CD4-positive, alpha-beta T cell treated with Interleukin-4 for 4 hours (primary cell): ENCODE results near the gene ARL6IP4.
A peak's percentile ranks its signal among the peaks of the same experiment; 100 is the strongest.
"Not testable (repeated sequence)": the region's sequence is repeated elsewhere in the genome, so short reads cannot be mapped to it uniquely, and the experiment has no call there.

ENCODE experiments used
- DNase-seq: peaks from one replicate; pipeline ENCODE4 v3.0.0-alpha.2; 2020

Gene ARL6IP4

DNA sequence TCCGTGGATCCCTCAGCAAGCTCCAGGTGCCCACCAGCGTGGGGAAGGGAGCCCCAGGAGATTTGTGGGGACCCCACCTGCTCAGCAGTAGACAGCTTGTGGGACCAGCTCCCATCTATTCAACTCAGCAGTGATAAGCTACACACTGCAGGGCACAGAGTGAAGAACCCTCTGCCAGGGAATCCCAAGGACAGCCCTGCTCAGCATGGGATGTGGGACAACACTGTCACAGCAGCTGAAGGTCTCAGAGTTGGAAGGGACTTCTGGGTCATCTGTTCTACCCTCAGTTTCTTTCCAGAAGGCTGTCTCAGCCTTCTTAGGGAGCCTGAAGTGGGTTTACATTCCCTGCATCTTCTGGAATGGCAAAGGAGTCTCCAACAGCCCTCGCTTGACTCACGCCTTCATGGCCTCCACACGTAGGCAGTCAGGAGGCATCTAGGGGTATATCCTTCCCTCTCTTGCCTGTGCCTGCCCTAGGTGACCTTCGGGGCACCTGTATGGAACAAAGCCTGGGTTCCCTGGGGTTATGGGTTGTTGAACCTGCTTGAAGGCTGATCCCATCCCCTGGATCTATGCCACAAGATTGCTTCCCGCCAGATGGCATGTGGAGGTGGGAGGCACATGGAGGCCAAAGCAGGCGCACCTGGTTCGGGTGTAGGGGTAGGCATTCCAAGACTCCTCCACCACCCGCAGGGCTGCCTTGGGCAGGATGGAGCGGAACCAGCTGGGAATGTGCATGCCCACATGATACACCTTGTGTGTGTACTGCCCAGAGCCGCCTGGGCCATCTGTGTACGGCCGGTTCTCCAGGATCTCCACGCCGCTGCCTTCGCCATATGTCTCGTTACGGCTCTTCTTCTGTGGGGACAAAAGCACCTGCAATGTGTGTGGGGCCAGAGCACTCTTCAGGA is 33.0 kb downstream of the ARL6IP4 start:
- DNase-seq, result no peak

DNA sequence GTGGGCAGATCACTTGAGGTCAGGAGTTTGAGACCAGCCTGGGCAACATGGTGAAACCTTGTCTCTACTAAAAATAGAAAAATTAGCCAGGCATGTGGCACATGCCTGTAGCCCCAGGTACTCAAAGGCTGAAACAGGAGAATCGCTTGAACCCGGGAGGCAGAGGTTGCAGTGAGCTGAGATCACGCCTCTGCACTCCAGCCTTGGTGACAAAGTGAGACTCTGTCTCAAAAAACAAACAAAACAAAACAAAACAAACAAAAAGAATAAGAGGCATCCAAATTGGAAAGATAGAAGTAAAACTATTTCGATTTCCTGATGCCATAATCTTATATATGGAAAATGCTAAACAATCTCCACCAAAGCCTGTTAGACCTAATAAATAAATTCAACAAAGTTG is 34.0 kb downstream of the ARL6IP4 start:
- not testable (repeated sequence) for DNase-seq

DNA sequence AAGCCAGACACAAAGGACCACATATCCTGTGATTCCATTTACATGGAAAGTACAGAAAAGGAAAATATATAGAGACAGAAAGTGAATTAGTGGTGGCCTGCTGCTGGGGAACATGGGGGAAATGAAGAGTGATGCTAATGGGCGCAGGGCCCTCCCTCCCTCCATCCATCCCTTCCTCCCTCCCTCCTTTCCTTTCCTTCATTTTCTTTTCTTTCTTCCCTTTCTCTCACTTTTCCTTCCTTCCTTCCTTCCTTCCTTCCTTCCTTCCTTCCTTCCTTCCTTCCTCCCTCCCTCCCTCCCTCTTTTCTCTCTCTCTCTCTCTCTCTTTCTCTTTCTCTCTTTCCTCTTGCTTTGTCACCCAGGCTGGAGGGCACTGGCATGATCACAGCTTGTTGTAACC is 37.3 kb downstream of the ARL6IP4 start:
- DNase-seq, result no peak

DNA sequence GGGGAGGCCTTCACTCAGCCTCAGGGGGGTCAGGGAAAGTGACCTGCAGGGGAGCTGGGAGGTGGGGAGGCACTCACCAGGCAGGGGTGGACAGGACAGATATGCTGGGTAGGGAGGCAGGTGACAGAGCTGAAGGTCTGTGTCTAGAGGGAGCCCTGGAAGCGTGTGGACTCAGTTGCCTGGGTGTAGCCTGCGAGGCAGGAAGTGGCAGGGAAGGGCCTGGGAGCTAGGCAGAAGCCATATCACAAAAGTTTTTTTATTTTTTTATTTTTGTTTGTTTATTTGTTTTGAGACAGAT is 39.3 kb downstream of the ARL6IP4 start:
- no peak for DNase-seq

DNA sequence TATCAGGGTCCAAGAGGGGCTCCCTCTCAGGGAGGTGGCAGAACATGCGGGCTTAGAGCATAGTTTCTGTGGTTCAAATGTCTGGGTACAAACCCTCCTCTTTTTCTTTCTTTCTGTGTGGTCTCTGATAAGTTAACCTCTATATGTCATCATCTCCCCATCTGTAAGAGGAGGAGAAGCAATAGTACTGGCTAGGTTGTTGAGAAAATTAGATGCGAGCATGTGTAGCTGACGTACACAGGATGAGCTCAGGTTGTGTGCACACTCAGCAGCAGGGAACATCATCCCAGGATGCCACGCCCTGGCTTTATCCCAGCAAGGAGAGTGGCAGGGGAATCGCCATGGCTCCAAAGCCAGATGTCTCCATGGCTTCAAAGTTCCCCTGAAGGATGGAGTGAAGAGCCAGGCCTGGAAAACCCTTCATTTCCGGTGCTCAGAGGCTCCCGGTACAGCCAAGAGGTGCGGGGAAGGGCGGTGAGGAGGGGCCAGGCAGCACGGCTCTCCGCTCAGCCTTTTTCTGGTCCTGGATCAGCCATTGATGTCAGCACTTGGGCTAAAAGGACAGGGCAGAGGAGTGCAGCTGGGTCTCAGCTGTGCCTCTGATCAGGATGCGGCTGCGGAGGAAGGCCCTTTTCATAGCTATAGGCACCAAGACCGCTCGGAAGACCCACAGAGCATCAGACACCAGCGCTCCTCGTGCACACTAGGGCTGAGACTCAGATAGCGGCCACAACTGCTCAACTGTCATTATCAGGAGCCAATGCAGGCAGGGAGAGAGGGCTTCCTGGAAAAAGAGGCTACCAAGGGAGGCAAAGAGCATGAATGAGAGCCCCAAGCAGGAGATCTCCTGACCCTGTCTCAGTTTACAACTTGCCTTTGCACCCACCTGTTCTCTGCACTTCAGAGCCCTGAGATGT is 41.5 kb downstream of the ARL6IP4 start:
- DNase-seq, result no peak

DNA sequence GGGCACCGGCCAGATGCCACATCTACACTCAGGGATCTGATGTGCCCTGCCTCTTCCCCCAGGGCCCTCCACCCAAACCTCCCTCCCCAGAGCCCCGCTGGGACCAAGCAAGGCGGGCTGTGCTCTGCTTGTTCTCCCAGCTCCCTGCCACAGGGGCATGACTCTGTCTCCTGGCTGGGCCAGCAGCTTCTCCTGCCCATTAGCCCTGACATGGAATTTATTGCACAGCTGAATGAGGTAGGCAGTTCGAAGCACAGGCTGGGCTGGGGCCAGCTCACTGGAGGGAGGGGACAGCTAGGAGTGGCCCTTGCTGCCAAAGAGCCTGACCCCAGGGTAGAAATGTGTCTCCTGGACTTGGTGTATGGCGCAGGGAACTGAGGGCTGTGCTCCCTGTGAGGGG is 42.4 kb downstream of the ARL6IP4 start:
- no peak for DNase-seq

DNA sequence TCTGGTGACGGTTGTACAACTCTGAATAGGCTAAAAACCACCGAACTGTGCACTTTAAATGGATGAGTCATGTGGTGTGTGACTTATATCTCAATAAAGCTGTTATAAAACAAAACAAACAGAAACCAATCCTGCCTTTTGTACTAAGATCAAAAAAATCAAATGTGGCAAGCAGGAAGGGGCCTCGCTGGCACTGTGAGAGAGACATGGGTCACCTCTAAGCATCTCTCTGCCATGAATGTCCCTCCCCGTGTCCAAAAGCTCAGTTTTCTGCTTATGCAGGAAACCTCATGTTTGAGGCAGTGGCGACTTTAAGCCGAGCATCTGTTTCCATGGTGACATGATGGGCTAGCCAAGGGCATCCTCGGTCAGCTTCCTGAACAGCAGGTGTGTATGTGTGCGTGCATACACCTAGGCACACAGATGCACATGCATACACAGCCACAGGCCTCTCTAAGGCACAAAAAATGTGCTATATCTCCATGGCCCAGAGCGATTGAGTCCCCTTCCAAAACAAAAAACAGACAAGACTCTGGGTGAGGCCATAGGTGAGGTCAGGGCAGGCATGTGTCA is 44.4 kb downstream of the ARL6IP4 start:
- peak; percentile 26 for DNase-seq

DNA sequence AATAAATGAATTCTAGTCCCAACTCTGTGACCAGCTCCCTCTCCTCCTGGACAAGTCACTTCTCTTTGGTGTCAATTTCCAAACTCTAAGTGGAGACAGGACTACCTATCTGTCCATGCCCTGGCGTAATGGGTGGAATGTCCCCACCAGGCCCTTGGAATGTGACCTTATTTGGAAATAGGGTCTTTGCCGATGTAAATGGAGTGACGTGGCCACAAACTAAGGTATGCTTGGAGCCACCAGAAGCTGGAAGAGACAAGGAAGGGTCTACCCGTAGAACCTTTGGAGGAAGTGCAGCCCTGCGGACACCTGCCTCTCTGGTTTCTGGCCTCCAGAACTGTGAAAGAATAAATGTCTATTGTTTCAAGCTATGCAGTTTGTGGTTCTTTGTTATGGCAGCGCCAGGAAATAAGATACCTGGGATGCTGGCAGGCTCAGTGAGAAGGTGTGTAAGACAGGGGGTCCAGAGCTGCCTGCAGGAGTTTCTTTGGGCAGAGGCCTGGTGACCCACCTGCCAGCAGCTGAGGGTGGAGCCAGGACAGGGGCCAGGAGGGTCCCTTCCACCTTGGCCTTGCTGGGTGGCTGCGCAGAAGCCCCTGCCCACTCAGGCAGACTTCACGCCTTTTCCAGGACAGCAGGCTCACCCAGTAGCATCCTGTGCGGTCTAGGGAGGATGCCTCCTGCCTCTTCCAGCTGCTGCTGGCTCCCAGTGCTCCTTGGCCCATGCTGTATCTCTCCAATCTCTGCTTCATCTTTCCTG is 45.8 kb downstream of the ARL6IP4 start:
- no peak for DNase-seq

DNA sequence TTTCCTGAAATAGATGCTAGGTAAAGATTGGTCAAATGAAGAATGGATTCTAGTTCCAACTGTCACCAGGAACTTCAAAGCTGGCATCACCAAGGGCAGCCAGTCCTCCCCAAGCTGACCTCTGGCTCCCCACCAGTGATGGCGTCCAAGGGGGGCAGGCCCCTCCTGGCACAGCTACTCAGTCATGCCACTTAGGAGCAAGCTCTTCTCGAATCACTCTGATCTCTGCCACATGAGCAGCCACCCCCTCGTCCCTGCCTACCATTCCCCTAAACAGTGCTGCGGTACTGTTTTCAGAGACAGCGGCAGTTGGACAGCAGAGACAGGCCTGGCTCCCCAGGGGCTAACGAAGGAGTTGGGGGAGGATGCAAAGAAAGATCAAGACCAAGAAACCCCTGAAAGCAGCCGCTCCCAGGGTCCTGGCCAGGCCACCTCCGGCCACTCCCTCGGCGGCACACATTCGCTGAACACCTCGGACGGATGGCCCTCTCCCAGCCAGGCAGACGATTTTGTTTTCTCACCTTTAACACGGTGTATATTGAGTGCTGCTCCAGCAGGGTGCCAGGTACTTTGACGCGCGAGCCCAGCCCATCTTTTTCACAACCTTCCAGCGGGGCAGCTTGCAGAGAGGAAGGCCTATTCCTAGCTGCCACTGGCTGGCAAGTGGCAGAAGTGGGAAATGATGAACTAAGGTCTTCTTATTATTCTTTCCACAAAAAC is 47.4 kb downstream of the ARL6IP4 start:
- no peak for DNase-seq

DNA sequence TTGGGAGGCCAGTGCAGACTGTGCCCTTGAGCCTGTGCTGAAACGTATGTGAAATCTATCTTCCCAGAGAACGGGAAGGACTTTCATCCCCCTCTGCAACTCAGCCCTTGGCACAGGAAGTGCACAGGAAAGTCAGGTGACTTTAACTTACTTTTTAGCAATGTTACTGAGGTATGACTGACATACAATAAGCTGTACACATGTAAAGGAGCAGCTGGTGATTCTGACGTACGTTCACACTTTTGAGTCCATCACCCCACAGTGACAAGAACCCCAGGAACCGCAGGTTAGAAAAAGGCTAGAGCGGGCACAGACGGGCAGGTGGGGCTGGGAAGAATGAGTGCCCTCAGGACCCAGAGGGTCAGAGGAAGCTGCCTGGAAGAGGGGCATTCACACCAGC is 48.0 kb downstream of the ARL6IP4 start:
- DNase-seq, result no peak

DNA sequence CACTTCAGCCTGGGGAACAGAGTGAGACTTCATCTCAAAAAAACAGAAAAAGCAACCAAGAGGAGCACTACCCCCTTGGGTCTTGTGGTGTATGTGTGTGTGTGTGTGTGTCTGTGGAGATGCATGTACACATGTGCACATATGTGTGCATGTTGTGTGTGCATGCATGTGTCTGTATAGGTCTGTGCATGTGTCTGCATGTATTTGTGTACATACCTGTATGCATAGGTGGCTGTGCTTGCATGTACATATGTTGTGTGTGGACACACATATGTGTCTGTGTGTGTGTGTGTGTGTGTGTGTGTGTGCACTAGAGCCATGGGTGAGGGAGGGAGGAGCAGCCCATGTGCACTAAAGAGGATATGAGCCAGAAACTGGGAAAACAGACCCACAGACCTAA is 49.1 kb downstream of the ARL6IP4 start:
- no peak for DNase-seq

DNA sequence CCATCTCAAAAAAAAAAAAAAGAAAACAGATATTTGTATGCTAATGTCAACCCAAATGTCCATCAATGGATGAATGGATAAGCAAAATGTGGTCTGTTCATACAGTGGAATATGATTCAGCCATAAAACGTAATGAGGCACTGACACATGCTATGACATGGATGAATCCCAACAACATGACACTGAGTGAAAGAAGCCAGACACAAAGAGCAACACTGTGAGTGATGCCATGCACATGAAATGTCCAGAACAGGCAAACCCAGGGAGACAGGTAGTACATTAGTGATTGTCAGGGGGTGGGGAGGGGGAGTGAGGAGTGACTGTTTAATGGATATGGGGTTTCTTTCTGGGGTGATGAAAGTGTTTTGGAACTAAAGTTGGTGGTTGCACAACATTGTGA is 50.2 kb downstream of the ARL6IP4 start:
- no peak for DNase-seq

DNA sequence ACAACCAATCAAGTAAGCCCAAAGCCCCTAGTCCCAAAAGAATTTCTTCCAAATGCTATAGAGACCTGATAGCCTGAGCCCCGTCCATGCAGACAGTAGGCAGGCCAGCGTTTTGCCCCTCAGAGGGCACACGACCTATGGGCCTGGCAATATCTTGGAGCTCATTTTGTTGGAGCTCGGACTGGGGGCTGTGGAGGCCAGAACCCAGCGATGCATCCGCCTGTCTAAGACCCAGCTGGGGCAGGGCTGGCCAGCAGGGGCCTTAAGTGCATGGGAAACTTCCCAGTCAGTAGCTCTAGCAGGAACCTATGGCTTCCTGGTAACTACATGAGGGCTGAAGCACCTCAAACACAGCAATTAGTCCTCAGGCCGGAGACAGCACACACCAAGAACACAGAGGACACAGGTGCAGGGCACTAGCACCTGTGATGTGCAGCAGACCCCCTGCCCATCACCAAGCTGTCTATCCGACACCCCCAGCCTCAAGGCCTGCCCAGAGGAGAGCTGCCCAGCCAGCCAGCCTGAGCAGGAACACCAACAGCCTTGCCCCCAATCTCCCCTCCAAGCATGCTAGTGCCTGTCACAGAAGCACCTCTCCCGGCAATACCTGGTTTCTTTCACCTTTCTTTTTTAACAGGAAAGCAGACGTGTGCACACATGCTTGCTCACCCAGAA is 50.8 kb downstream of the ARL6IP4 start:
- DNase-seq, result no peak
